Ovary (tissue), 3 donors: ENCODE measurements around the gene REEP5.

Source experiments
- EP300 ChIP-seq: sonication (generic); formaldehyde crosslinking; IDR thresholded peaks from one replicate; pipeline ENCODE4 v1.6.1; 2017; ENCODE audit warnings: antibody characterized with exemption
- POLR2A ChIP-seq: fragments of 450-650 bp; IDR thresholded peaks from one replicate; pipeline ENCODE4 v1.6.1; 2017; ENCODE audit warnings: antibody characterized with exemption, mild to moderate bottlenecking, moderate library complexity
- TF ChIP-seq, protein P1 (sequence below), 3 donors: fragments of 450-650 bp in 2 of 3; fragments of 200-600 bp in 1 of 3; IDR thresholded peaks; one replicate each; pipeline versions ENCODE4 v1.5.1 to v1.8.0; 2016 to 2022; ENCODE audit warnings: antibody characterized with exemption in 3 of 3, mild to moderate bottlenecking in 1 of 3
- donor health status: DM: no; HTN: no; CAD: no.

DNA sequence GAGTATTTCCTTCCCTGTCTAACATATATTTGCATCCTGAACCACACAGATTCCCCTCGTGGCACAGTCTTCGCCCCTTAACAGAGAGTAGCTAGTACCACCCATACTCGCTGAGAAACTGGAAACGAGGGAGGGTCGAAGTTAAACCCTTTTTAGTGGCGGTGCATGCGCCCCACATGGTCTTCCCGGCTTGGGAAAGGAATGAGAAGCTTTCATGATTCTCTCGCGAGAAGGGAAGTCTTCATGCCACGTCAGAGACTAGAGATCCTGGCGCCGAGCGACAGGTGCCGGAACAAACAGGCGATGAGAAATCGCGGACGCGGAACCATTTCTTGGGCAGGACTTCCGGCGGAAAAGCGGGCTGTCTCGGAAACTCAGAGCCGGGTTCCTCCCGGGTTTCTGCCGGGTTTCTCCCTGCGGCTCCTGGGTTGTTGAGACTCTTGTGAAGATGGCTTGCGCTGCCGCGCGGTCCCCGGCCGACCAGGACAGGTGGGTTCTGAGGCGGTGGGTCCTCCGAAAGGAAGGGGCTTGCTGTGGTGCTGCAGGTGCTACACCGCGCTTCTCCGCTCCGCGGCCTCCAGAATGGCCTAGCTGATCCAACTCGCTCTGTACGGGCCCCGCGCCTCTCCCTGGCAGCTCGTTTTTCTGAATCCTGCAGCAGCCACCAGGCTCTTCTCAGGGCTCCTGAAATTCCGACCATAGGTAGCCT lies 60.9 kb downstream of the REEP5 start, which contains the start of gene SRP19:
- TF ChIP-seq POLR2A (peak; percentile 50), EP300 (no peak)
- TF ChIP-seq, protein P1, sequence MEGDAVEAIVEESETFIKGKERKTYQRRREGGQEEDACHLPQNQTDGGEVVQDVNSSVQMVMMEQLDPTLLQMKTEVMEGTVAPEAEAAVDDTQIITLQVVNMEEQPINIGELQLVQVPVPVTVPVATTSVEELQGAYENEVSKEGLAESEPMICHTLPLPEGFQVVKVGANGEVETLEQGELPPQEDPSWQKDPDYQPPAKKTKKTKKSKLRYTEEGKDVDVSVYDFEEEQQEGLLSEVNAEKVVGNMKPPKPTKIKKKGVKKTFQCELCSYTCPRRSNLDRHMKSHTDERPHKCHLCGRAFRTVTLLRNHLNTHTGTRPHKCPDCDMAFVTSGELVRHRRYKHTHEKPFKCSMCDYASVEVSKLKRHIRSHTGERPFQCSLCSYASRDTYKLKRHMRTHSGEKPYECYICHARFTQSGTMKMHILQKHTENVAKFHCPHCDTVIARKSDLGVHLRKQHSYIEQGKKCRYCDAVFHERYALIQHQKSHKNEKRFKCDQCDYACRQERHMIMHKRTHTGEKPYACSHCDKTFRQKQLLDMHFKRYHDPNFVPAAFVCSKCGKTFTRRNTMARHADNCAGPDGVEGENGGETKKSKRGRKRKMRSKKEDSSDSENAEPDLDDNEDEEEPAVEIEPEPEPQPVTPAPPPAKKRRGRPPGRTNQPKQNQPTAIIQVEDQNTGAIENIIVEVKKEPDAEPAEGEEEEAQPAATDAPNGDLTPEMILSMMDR (IDR thresholded peaks at IDR 0.05): no peak
